BLaER1 treated with 17β-estradiol and CSF1 and Interleukin-3, amounts not matched to agents 10 nM and 100 nM (cell line): ENCODE measurements around the gene OR14A16.

Source experiments
- H3K27ac ChIP-seq, 11 experiments: shearing (Covaris generic); formaldehyde crosslinking; 2 replicates each; pipeline ENCODE4 v1.8.1; 2022
- H3K27me3 ChIP-seq, 11 experiments: shearing (Covaris generic); formaldehyde crosslinking; 2 replicates each; pipeline ENCODE4 v1.8.1; 2022
- H3K36me3 ChIP-seq, 11 experiments: shearing (Covaris generic); formaldehyde crosslinking; 2 replicates each; pipeline ENCODE4 v1.8.1; 2022
- H3K4me1 ChIP-seq, 10 experiments: shearing (Covaris generic); formaldehyde crosslinking; 2 replicates each; pipeline ENCODE4 v1.8.1; 2022
- H3K4me2 ChIP-seq, 11 experiments: shearing (Covaris generic); formaldehyde crosslinking; 2 replicates each; pipeline ENCODE4 v1.8.1; 2022
- H3K4me3 ChIP-seq, 10 experiments: shearing (Covaris generic); formaldehyde crosslinking; 2 replicates each; pipeline ENCODE4 v1.8.1; 2022
- H3K9ac ChIP-seq, 11 experiments: shearing (Covaris generic); formaldehyde crosslinking; 2 replicates each; pipeline ENCODE4 v1.8.1; 2022
- H3K9me3 ChIP-seq, 11 experiments: shearing (Covaris generic); formaldehyde crosslinking; replicated peaks in 1 of 11; 2 replicates each; pipeline ENCODE4 v1.8.1; 2022
- H4K20me1 ChIP-seq, 11 experiments: shearing (Covaris generic); formaldehyde crosslinking; 2 replicates each; pipeline ENCODE4 v1.8.1; 2022
- Cebpa-rat ChIP-seq, 11 experiments: shearing (Covaris generic); IDR thresholded peaks; 2 replicates each; pipeline ENCODE4 v1.8.1; 2022

The OR14A16 gene

GRCh38 chr1:247825362-247825761 is 1.4 kb upstream of the OR14A16 start:
- Histone ChIP-seq H3K4me1 (no peaks in the 10 kb centered on the region), H3K9ac (no peak overlapping the region), H4K20me1 (no peaks in the 10 kb centered on the region), H3K4me3 (no peak overlapping the region), H3K27me3 (no peaks in the 10 kb centered on the region), H3K27ac (no peak overlapping the region), H3K36me3 (no peaks in the 10 kb centered on the region), H3K4me2 (no peak overlapping the region), H3K9me3 (no peaks in the 10 kb centered on the region)
- TF ChIP-seq Cebpa-rat (IDR thresholded peaks at IDR 0.05), result no peak

DNA sequence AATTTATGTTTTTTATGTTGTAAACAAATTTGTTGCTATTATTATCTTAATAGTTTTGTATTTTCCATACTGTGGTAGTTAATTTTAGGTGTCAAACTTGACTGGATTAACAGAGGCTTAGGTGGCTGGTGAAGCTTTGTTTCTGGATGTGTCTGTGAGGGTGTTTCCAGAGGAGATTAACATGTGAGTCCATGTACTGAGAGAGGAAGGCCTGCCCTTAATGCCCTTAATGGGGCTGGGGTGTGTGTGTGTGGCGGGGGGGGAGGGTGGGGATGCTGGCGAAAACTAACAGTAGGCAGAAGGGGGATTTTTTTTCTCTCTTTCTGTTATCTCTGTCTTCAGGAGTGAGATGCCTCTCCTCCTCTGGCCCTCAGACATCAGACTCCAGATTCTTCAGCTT is 1.9 kb downstream of the OR14A16 start:
- Histone ChIP-seq H3K4me3 (no peak overlapping the region), H3K4me2 (no peak overlapping the region), H3K4me1 (no peaks in the 10 kb centered on the region), H3K9ac (no peak overlapping the region), H4K20me1 (no peaks in the 10 kb centered on the region), H3K27ac (no peak overlapping the region), H3K27me3 (no peaks in the 10 kb centered on the region), H3K9me3 (no peaks in the 10 kb centered on the region), H3K36me3 (no peaks in the 10 kb centered on the region)
- TF ChIP-seq Cebpa-rat (IDR thresholded peaks at IDR 0.05), result no peak

- Histone ChIP-seq H3K9me3 (no peaks in the 10 kb centered on the region), H3K27ac (no peak overlapping the region), H3K9ac (no peak overlapping the region), H3K4me2 (no peak overlapping the region), H3K4me1 (no peaks in the 10 kb centered on the region), H3K4me3 (no peak overlapping the region), H3K36me3 (no peaks in the 10 kb centered on the region), H4K20me1 (no peaks in the 10 kb centered on the region), H3K27me3 (no peaks in the 10 kb centered on the region)
- TF ChIP-seq Cebpa-rat (IDR thresholded peaks at IDR 0.05), result no peak
Measured at GRCh38 chr1:247812637-247813036, 11.3 kb downstream of the OR14A16 start.

GRCh38 chr1:247797518-247797917 is 26.4 kb downstream of the OR14A16 start:
- H3K27me3 ChIP-seq, result no peaks in the 10 kb centered on the region
- no peaks in the 10 kb centered on the region for H4K20me1 ChIP-seq
- peaks cover 15 to 24% (median 21%) of the 10 kb centered on the region in 11 experiments for H3K9me3 ChIP-seq
- no peak overlapping the region for H3K4me3 ChIP-seq
- H3K4me2 ChIP-seq, result no peak overlapping the region
- no peak for TF ChIP-seq Cebpa-rat (IDR thresholded peaks at IDR 0.05)
- no peaks in the 10 kb centered on the region for H3K4me1 ChIP-seq
- H3K27ac ChIP-seq, result no peak overlapping the region
- H3K36me3 ChIP-seq, result no peaks in the 10 kb centered on the region
- no peak overlapping the region for H3K9ac ChIP-seq

GRCh38 chr1:247769603-247770002 is 54.3 kb downstream of the OR14A16 start:
- H3K9me3 ChIP-seq, result no peaks in the 10 kb centered on the region
- H3K27ac ChIP-seq, result no peak overlapping the region
- no peak overlapping the region for H3K9ac ChIP-seq
- H3K4me3 ChIP-seq, result no peak overlapping the region
- TF ChIP-seq Cebpa-rat (IDR thresholded peaks at IDR 0.05), result no peak
- no peaks in the 10 kb centered on the region for H4K20me1 ChIP-seq
- H3K36me3 ChIP-seq, result no peaks in the 10 kb centered on the region
- H3K4me1 ChIP-seq, result no peaks in the 10 kb centered on the region
- H3K4me2 ChIP-seq, result no peak overlapping the region
- H3K27me3 ChIP-seq, result no peaks in the 10 kb centered on the region
